HCT116 (cell line): ENCODE measurements around the gene PPP1R37. TPM values are rescaled to one million over a fixed set of nuclear protein-coding genes. Genes with fewer than 3 reads are reported as not detected.

Experiments used
- ATAC-seq: fragments of 200-7000 bp; cut with Tn5 transposase; 2 replicates; pipeline ENCODE4 v1.9.1; 2020; ENCODE audit warnings: mild to moderate bottlenecking, moderate library complexity
- BruUV-seq: library from RNA; stranded (reverse); fragments of 400-500 nt; replicated peaks from 2 replicates; lab custom pipeline; 2021; lab: Mats Ljungman, UMichigan
- CTCF ChIA-PET: fragments of 300-600 bp; sonication (Branson Sonifier 250); formaldehyde crosslinking; loops from one replicate; lab custom pipeline; 2021; ENCODE audit warnings: antibody characterized with exemption; lab: Charles Lee
- POLR2A ChIA-PET: fragments of 300-600, 350-600 bp; sonication (Branson Sonifier 250); formaldehyde crosslinking; loops from one replicate; lab custom pipeline; 2021; ENCODE audit warnings: antibody characterized with exemption; lab: Charles Lee
- RAD21 ChIA-PET, 2 experiments: fragments of 300-600 bp; sonication (Branson Sonifier 250); formaldehyde crosslinking; loops; one replicate each; lab custom pipeline; 2023; ENCODE audit warnings: low total read pairs in 2 of 2; ENCODE audit not compliant: uncharacterized antibody in 2 of 2, unreplicated experiment in 2 of 2, low non-redundant PET in 1 of 2; lab: Charles Lee
- DNase-seq: peaks from one replicate; pipeline ENCODE4 v3.0.0-alpha.2; 2010; ENCODE audit warnings: low read depth, low spot score
- H2AFZ ChIP-seq: fragments of 200-600 bp; shearing (Covaris generic), sonication (generic); 2 replicates; pipeline ENCODE4 v1.6.1; 2017; ENCODE audit warnings: low read depth, mixed run types, mixed read lengths, antibody characterized with exemption, low read length; ENCODE audit not compliant: poor library complexity, severe bottlenecking
- H3K27ac ChIP-seq: 2 replicates; pipeline ENCODE4 v1.5.1; 2012; ENCODE audit warnings: low read depth, low read length
- H3K27me3 ChIP-seq: fragments of 200-600 bp; sonication (generic); 2 replicates; pipeline ENCODE4 v1.6.1; 2016; ENCODE audit warnings: mixed run types, low read length, mixed read lengths; ENCODE audit not compliant: insufficient read depth
- H3K36me3 ChIP-seq, 2 experiments: fragments of 200-500 bp in 1 of 2; fragments of 200-600 bp in 1 of 2; sonication (Bioruptor generic) in 1 of 2; sonication (generic) in 1 of 2; 2 replicates each; pipeline versions ENCODE4 v1.5.1 to v1.6.1; 2014 to 2016; ENCODE audit warnings: low read length in 2 of 2, inconsistent platforms in 1 of 2, mixed read lengths in 1 of 2, mixed run types in 1 of 2; ENCODE audit not compliant: insufficient read depth in 2 of 2, control insufficient read depth in 1 of 2
- H3K4me1 ChIP-seq, 2 experiments: fragments of 200-600 bp in 1 of 2; sonication (generic) in 1 of 2; 2 replicates each; pipeline versions ENCODE4 v1.5.1 to v1.6.1; 2012 to 2017; ENCODE audit warnings: low read length in 2 of 2, inconsistent platforms in 1 of 2, mild to moderate bottlenecking in 1 of 2, mixed read lengths in 1 of 2, mixed run types in 1 of 2, moderate library complexity in 1 of 2; ENCODE audit not compliant: insufficient read depth in 2 of 2, control insufficient read depth in 1 of 2
- H3K4me2 ChIP-seq: fragments of 200-600 bp; sonication (generic); 2 replicates; pipeline ENCODE4 v1.6.1; 2017; ENCODE audit warnings: mixed run types, low read length, mixed read lengths
- H3K4me3 ChIP-seq, 2 experiments: fragments of 200-600 bp in 1 of 2; sonication (generic) in 1 of 2; replicated peaks in 1 of 2; 2 replicates each; pipeline ENCODE4 v1.5.1; 2011 to 2016; ENCODE audit warnings: low read length in 2 of 2, control low read depth in 1 of 2, low read depth in 1 of 2, mild to moderate bottlenecking in 1 of 2, mixed read lengths in 1 of 2, mixed run types in 1 of 2
- H3K79me2 ChIP-seq: fragments of 200-600 bp; sonication (generic); 2 replicates; pipeline ENCODE4 v1.6.1; 2017; ENCODE audit warnings: mild to moderate bottlenecking, mixed run types, low read length, moderate library complexity, mixed read lengths; ENCODE audit not compliant: insufficient read depth
- H3K9ac ChIP-seq: fragments of 200-600 bp; sonication (generic); 2 replicates; pipeline ENCODE4 v1.6.1; 2016; ENCODE audit warnings: low read length, mixed read lengths
- H3K9me2 ChIP-seq: fragments of 200-600 bp; sonication (generic), shearing (Covaris generic); 2 replicates; pipeline ENCODE4 v1.6.1; 2017; ENCODE audit warnings: mixed run types, mild to moderate bottlenecking, moderate library complexity; ENCODE audit not compliant: insufficient read depth
- H3K9me3 ChIP-seq, 2 experiments: fragments of 200-500 bp in 1 of 2; fragments of 200-600 bp in 1 of 2; sonication (Bioruptor generic) in 1 of 2; sonication (generic) in 1 of 2; 2 replicates each; pipeline ENCODE4 v1.6.1; 2014 to 2017; ENCODE audit warnings: low read length in 2 of 2, mixed read lengths in 2 of 2, inconsistent platforms in 1 of 2, low read depth in 1 of 2, mild to moderate bottlenecking in 1 of 2, mixed run types in 1 of 2, moderate library complexity in 1 of 2; ENCODE audit not compliant: control insufficient read depth in 1 of 2, insufficient read depth in 1 of 2
- H4K20me1 ChIP-seq: fragments of 200-600 bp; sonication (generic), shearing (Covaris generic); 2 replicates; pipeline ENCODE4 v1.6.1; 2017; ENCODE audit warnings: mixed run types, mild to moderate bottlenecking, moderate library complexity; ENCODE audit not compliant: insufficient read depth
- CBX3 ChIP-seq: IDR thresholded peaks from 2 replicates; pipeline ENCODE4 v1.6.1; 2012; ENCODE audit warnings: low read depth
- CEBPB ChIP-seq: IDR thresholded peaks from 2 replicates; pipeline ENCODE4 v1.6.1; 2012; ENCODE audit warnings: low read depth
- CTCF ChIP-seq, 3 experiments: fragments of 200-600 bp in 1 of 3; sonication (generic) in 1 of 3; IDR thresholded peaks in 2 of 3; conservative IDR thresholded peaks in 1 of 3; 2 replicates each; pipeline ENCODE4 v1.5.1; 2012 to 2017; ENCODE audit warnings: low read depth in 2 of 3, low read length in 2 of 3, antibody characterized with exemption in 1 of 3, borderline replicate concordance in 1 of 3, control low read depth in 1 of 3, mild to moderate bottlenecking in 1 of 3, mixed read lengths in 1 of 3, mixed run types in 1 of 3, moderate library complexity in 1 of 3; ENCODE audit not compliant: insufficient read depth in 1 of 3
- FOSL1 ChIP-seq: IDR thresholded peaks from 2 replicates; pipeline ENCODE4 v1.6.1; 2012; ENCODE audit warnings: low read depth
- POLR2A ChIP-seq: IDR thresholded peaks from 2 replicates; pipeline ENCODE4 v1.7.0; 2011; ENCODE audit warnings: borderline replicate concordance; ENCODE audit not compliant: insufficient read depth, insufficient read length; ENCODE audit errors: extremely low read depth
- SP1 ChIP-seq: IDR thresholded peaks from 2 replicates; pipeline ENCODE4 v1.6.1; 2012; ENCODE audit warnings: low read depth
- intact Hi-C: fragments of 100-400 bp; cut with micrococcal nuclease; formaldehyde crosslinking; loops from 2 replicates; pipeline ENCODE4 v1.10.0; 2022
- total RNA-seq: library from RNA; stranded (reverse); gene quantifications from one replicate; pipeline ENCODE4 v1.2.1, GENCODE V29; 2021; ENCODE audit not compliant: unreplicated experiment
- TF ChIP-seq, protein P1 (sequence below): IDR thresholded peaks from 2 replicates; pipeline ENCODE4 v1.6.1; 2011; ENCODE audit warnings: mild to moderate bottlenecking, low read length, moderate library complexity; ENCODE audit not compliant: insufficient replicate concordance; ENCODE audit errors: extremely low read depth
- TF ChIP-seq, protein P2 (sequence below): IDR thresholded peaks from 2 replicates; pipeline ENCODE4 v1.6.1; 2012; ENCODE audit warnings: low read depth

Gene PPP1R37
- total RNA-seq, 1 experiment from 2014 or later, result 32.7 TPM

DNA sequence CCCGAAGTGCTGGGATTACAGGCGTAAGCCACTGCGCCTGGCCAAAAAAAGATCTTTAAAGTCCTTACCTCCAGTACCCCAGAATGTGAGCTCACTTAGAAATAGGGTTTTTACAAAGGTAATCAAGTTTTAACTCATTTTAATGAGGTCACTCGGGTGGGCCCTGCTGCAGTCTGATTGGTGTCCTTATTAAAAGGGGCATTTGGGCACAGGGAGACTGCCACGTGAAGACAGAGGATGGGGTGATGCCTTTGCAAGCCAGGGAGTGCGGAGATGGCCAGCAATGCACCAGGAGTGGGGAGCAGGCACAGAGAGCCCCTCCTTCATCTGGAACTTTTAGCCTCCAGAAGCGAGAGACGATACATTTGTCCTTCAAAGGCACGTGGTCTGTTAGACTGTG lies 56.1 kb downstream of the PPP1R37 start:
- Histone ChIP-seq H4K20me1 (no peaks in the 10 kb centered on the region), H3K4me1 (peaks cover 22 to 33% of the 10 kb centered on the region in 2 experiments), H3K27ac (no peak overlapping the region), H3K36me3 (no peaks in the 10 kb centered on the region), H3K9ac (no peak overlapping the region), H3K27me3 (no peaks in the 10 kb centered on the region), H3K79me2 (no peaks in the 10 kb centered on the region), H3K9me3 (no peaks in the 10 kb centered on the region), H3K9me2 (no peaks in the 10 kb centered on the region), H3K4me2 (no peak overlapping the region), H3K4me3 (no peak overlapping the region), H2AFZ (no peak overlapping the region)
- ChIA-PET CTCF (interaction anchor here (1.0 kb wide), 2 partner anchors 15 to 29 kb away, joined by 3 read pairs; partner anchors contain the start of genes BLOC1S3 and TRAPPC6A), POLR2A (no interaction called here), RAD21 (no interaction called here)
- TSS peak; percentile 16 for BruUV-seq
- intact Hi-C loops, result no loop called here
- no peak for TF ChIP-seq SP1
- no peak for TF ChIP-seq POLR2A
- no peak for TF ChIP-seq FOSL1
- TF ChIP-seq, protein P1, sequence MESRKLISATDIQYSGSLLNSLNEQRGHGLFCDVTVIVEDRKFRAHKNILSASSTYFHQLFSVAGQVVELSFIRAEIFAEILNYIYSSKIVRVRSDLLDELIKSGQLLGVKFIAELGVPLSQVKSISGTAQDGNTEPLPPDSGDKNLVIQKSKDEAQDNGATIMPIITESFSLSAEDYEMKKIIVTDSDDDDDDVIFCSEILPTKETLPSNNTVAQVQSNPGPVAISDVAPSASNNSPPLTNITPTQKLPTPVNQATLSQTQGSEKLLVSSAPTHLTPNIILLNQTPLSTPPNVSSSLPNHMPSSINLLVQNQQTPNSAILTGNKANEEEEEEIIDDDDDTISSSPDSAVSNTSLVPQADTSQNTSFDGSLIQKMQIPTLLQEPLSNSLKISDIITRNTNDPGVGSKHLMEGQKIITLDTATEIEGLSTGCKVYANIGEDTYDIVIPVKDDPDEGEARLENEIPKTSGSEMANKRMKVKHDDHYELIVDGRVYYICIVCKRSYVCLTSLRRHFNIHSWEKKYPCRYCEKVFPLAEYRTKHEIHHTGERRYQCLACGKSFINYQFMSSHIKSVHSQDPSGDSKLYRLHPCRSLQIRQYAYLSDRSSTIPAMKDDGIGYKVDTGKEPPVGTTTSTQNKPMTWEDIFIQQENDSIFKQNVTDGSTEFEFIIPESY, result no peak
- DNase-seq, result no peak
- no peak for ATAC-seq

DNA sequence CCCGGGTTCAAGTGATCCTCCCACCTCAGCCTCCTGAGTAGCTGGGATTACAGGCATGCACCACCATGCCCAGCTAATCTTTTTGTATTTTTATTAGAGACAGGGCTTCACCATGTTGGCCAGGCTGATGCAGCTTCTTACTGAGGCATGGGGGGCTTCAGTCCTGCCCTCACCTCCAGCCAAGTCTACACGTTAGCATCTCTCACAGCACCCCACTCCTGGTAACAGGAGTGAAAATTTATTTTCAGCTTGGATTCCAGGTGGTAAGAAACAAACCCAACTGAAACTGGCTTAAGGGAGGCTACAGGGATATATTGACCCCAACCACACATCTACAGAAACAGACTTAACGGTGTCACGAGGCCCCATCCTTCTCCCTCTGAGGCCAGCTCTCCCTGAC lies 57.2 kb downstream of the PPP1R37 start:
- H3K36me3 ChIP-seq, result no peaks in the 10 kb centered on the region
- H3K4me1 ChIP-seq, result peaks cover 29 to 43% of the 10 kb centered on the region in 2 experiments
- H3K9me2 ChIP-seq, result no peaks in the 10 kb centered on the region
- ChIA-PET RAD21 (no interaction called here), CTCF (no interaction called here), POLR2A (no interaction called here)
- H3K4me2 ChIP-seq, result no peak overlapping the region
- H3K9ac ChIP-seq, result no peak overlapping the region
- H3K27ac ChIP-seq, result no peak overlapping the region
- DNase-seq, result no peak
- no peak for ATAC-seq
- H3K79me2 ChIP-seq, result no peaks in the 10 kb centered on the region
- BruUV-seq, result no TSS peak
- H3K4me3 ChIP-seq, result no peak overlapping the region
- intact Hi-C loops, result no loop called here
- no peaks in the 10 kb centered on the region for H4K20me1 ChIP-seq
- H3K9me3 ChIP-seq, result no peaks in the 10 kb centered on the region
- no peak overlapping the region for H2AFZ ChIP-seq
- no peaks in the 10 kb centered on the region for H3K27me3 ChIP-seq
- TF ChIP-seq POLR2A (no peak), CBX3 (no peak), CTCF (IDR thresholded peaks at IDR 0.05 in 2 of 3, conservative IDR thresholded peaks at IDR 0.05 in 1 of 3; ENCODE audit: borderline replicate concordance in 1 of 3, insufficient read depth in 1 of 3, low read depth in 2 of 3, low read length in 2 of 3) (no peak), CEBPB (no peak)
- TF ChIP-seq, protein P1, result no peak
- TF ChIP-seq, protein P2, sequence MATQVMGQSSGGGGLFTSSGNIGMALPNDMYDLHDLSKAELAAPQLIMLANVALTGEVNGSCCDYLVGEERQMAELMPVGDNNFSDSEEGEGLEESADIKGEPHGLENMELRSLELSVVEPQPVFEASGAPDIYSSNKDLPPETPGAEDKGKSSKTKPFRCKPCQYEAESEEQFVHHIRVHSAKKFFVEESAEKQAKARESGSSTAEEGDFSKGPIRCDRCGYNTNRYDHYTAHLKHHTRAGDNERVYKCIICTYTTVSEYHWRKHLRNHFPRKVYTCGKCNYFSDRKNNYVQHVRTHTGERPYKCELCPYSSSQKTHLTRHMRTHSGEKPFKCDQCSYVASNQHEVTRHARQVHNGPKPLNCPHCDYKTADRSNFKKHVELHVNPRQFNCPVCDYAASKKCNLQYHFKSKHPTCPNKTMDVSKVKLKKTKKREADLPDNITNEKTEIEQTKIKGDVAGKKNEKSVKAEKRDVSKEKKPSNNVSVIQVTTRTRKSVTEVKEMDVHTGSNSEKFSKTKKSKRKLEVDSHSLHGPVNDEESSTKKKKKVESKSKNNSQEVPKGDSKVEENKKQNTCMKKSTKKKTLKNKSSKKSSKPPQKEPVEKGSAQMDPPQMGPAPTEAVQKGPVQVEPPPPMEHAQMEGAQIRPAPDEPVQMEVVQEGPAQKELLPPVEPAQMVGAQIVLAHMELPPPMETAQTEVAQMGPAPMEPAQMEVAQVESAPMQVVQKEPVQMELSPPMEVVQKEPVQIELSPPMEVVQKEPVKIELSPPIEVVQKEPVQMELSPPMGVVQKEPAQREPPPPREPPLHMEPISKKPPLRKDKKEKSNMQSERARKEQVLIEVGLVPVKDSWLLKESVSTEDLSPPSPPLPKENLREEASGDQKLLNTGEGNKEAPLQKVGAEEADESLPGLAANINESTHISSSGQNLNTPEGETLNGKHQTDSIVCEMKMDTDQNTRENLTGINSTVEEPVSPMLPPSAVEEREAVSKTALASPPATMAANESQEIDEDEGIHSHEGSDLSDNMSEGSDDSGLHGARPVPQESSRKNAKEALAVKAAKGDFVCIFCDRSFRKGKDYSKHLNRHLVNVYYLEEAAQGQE, result no peak
